Activated CD8-positive, alpha-beta T cell treated with anti-CD3 and anti-CD28 coated beads for 36 hours (primary cell): ENCODE results near the gene SMARCAL1. TPM values are rescaled to one million over a fixed set of nuclear protein-coding genes. Genes with fewer than 3 reads are reported as not detected.

Source experiments
- ATAC-seq: fragments of 200-7000 bp; cut with Tn5 transposase; one replicate; pipeline ENCODE4 v1.10.0; 2021; ENCODE audit warnings: mild to moderate bottlenecking, moderate library complexity
- CTCF ChIA-PET: fragments of 350-600 bp; sonication (Branson Sonifier 250); formaldehyde crosslinking; loops from one replicate; lab custom pipeline; 2021; ENCODE audit warnings: antibody characterized with exemption; lab: Charles Lee
- POLR2A ChIA-PET: fragments of 350-600 bp; sonication (Branson Sonifier 250); formaldehyde crosslinking; loops from one replicate; lab custom pipeline; 2021; ENCODE audit warnings: antibody characterized with exemption; lab: Charles Lee
- DNase-seq: peaks from one replicate; pipeline ENCODE4 v3.0.0-alpha.2; 2020
- H3K27ac Mint-ChIP-seq: one replicate; pipeline ENCODE4 v1.8.0; 2021; ENCODE audit warnings: mild to moderate bottlenecking, mixed read lengths
- H3K27me3 Mint-ChIP-seq: one replicate; pipeline ENCODE4 v1.8.0; 2021; ENCODE audit warnings: mixed read lengths
- H3K36me3 Mint-ChIP-seq: one replicate; pipeline ENCODE4 v1.8.0; 2021; ENCODE audit warnings: low read depth, mixed read lengths
- H3K4me1 Mint-ChIP-seq: one replicate; pipeline ENCODE4 v1.8.0; 2021; ENCODE audit warnings: low read depth, mixed read lengths
- H3K4me3 Mint-ChIP-seq: one replicate; pipeline ENCODE4 v1.8.0; 2021; ENCODE audit warnings: mild to moderate bottlenecking, moderate library complexity, mixed read lengths
- H3K9me3 Mint-ChIP-seq: one replicate; pipeline ENCODE4 v1.8.0; 2021; ENCODE audit warnings: mixed read lengths
- intact Hi-C: fragments of 100-400 bp; cut with micrococcal nuclease; formaldehyde crosslinking; loops from one replicate; pipeline ENCODE4 v1.10.0; 2022
- total RNA-seq, 2 experiments: library from RNA; stranded (reverse); gene quantifications; one replicate each; pipeline ENCODE4 v1.2.3, GENCODE V29; 2021
- TF ChIP-seq, protein P1 (sequence below): fragments of 200-600 bp; IDR thresholded peaks from one replicate; pipeline ENCODE4 v1.8.0; 2022; ENCODE audit warnings: antibody characterized with exemption, mild to moderate bottlenecking

Gene SMARCAL1
- total RNA-seq, 2 experiments from 2014 or later: 22.3 to 24.7 TPM

DNA sequence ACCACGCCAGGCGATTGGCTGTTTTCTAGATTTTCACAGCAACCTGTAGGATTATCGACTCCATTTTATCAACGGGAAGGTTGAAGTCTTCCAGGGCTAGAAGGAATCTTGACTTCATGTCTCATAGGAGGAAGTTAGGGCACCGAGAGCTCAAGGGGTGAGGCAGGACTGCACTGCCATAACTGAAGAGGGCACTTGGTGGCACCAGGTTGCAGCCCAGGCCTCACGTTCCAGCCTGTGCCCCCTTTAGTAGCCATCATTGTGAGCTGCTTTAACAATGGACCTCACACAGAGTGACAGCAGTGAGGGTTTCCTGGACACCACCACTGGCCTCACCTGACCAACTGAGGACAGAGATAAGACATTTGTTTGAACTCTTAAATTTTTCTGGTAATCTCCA lies 63.5 kb downstream of the SMARCAL1 start:
- H3K9me3 Mint-ChIP-seq: no peaks in the 10 kb centered on the region
- no peaks in the 10 kb centered on the region for H3K27me3 Mint-ChIP-seq
- H3K27ac Mint-ChIP-seq: peak overlapping the region; percentile 44
- DNase-seq: no peak
- peaks cover 32% of the 10 kb centered on the region for H3K36me3 Mint-ChIP-seq
- H3K4me3 Mint-ChIP-seq: peak overlapping the region; percentile 31
- H3K4me1 Mint-ChIP-seq: peaks cover 28% of the 10 kb centered on the region
- TF ChIP-seq, protein P1, sequence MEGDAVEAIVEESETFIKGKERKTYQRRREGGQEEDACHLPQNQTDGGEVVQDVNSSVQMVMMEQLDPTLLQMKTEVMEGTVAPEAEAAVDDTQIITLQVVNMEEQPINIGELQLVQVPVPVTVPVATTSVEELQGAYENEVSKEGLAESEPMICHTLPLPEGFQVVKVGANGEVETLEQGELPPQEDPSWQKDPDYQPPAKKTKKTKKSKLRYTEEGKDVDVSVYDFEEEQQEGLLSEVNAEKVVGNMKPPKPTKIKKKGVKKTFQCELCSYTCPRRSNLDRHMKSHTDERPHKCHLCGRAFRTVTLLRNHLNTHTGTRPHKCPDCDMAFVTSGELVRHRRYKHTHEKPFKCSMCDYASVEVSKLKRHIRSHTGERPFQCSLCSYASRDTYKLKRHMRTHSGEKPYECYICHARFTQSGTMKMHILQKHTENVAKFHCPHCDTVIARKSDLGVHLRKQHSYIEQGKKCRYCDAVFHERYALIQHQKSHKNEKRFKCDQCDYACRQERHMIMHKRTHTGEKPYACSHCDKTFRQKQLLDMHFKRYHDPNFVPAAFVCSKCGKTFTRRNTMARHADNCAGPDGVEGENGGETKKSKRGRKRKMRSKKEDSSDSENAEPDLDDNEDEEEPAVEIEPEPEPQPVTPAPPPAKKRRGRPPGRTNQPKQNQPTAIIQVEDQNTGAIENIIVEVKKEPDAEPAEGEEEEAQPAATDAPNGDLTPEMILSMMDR: no peak
- CTCF ChIA-PET: interaction anchor here (1.1 to 1.4 kb wide), 2 partner anchors 13 to 42 kb away, joined by 3 to 4 read pairs; no protein-coding TSS in a partner anchor
- POLR2A ChIA-PET: interaction anchor here (0.6 to 1.2 kb wide), 2 partner anchors 22 to 31 kb away, joined by 3 to 4 read pairs; no protein-coding TSS in a partner anchor
- intact Hi-C loops: no loop called here
- no peak for ATAC-seq

DNA sequence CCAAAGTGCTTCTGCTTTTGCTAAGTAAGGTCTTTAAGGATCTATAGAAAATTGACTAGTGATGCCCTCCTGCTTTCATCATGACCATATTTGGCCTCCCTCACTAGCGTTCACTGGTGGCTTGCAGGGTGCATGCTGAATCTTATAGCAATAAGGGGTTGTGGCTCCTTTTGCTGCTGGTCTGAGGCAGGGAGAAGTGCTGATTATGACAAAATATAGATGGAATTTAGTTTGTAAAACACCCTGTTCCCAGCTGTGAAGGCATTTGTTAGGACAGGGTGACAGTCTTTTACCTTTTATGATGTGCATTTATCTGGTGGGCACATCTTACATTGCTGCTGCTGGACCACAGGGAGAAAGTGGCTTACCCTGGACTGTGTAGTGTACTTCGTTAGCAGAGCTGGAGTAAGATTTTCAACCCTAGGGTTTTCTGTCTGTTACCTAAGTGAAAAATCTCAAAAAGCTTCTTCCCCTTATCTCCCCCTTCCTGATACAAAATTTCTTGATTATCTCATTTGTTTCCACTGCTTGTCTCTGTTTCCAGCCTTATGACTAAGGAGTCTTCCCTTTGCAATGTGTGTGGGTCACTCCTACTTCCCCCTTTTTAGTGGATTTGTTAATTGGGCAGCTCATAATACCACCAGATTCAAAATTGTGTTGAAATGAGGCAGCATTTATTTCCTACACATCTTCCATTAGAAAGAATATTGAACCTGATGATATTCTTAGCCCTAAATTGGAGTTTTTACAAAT lies 65.2 kb downstream of the SMARCAL1 start:
- peaks cover 38% of the 10 kb centered on the region for H3K36me3 Mint-ChIP-seq
- H3K27ac Mint-ChIP-seq: no peak overlapping the region
- H3K9me3 Mint-ChIP-seq: no peaks in the 10 kb centered on the region
- TF ChIP-seq, protein P1: no peak
- CTCF ChIA-PET: interaction anchor here (1.1 kb wide), 1 partner anchor 12 kb away, joined by 3 read pairs; no protein-coding TSS in a partner anchor
- peaks cover 28% of the 10 kb centered on the region for H3K4me1 Mint-ChIP-seq
- intact Hi-C loops: no loop called here
- no peaks in the 10 kb centered on the region for H3K27me3 Mint-ChIP-seq
- DNase-seq (no peak), ATAC-seq (no peak)
- POLR2A ChIA-PET: interaction anchor here (0.9 to 2.0 kb wide), 4 partner anchors 14 to 47 kb away, joined by 3 to 13 read pairs (median 3); partner anchors contain the start of gene RPL37A
- no peak overlapping the region for H3K4me3 Mint-ChIP-seq

DNA sequence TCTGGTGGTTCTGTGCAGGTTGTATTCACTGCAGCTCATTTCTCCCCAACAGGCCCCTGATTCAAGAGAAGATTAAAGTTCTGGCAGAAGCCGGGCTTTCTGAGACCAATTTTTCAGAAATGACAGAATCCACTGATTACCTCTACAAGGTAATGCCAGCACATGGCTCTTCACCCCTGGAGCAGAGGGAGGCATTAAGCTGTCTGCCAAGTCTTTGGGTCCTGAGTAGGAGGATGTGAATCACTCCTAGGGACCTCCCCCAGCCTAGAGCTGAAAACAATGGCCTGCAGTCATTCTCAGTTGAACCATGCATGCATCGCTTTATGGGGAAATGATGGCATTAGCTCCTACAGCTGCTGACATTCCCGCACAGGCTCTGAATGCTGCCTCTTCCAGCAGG lies 65.9 kb downstream of the SMARCAL1 start:
- peaks cover 28% of the 10 kb centered on the region for H3K4me1 Mint-ChIP-seq
- DNase-seq (peak; percentile 62), ATAC-seq (peak; percentile 92)
- POLR2A ChIA-PET: interaction anchor here (0.9 to 2.0 kb wide), 4 partner anchors 14 to 46 kb away, joined by 3 to 13 read pairs (median 3); partner anchors contain the start of gene RPL37A
- no peak overlapping the region for H3K4me3 Mint-ChIP-seq
- H3K27ac Mint-ChIP-seq: no peak overlapping the region
- CTCF ChIA-PET: interaction anchor here (0.8 to 1.1 kb wide), 3 partner anchors 12 to 112 kb away, joined by 3 to 4 read pairs (median 3); no protein-coding TSS in a partner anchor
- H3K36me3 Mint-ChIP-seq: peaks cover 41% of the 10 kb centered on the region
- H3K27me3 Mint-ChIP-seq: no peaks in the 10 kb centered on the region
- no peaks in the 10 kb centered on the region for H3K9me3 Mint-ChIP-seq
- intact Hi-C loops: no loop called here
- TF ChIP-seq, protein P1: no peak

DNA sequence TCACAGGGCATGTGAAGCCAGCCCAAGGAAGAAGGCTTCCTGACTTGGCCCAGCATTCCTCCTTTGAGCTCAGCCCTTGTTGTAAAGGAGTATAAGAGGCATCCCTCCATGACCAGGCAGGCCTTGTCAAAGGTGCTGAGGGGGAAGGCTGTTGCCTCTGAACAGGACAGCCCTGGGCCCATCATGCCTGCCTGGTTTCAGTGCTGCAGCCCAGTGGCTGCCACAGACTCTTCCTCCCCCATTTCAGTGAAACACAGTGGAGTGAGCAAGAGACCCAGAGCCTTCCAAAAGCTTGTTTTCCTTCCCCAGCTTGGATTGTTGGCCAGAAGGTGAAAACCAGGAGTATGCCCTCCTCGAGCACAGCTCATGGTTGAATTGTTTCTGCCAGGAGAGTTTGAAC lies 66.5 kb downstream of the SMARCAL1 start:
- no peak for ATAC-seq
- DNase-seq: no peak
- Mint-ChIP-seq H3K27ac (no peak overlapping the region), H3K27me3 (no peaks in the 10 kb centered on the region), H3K9me3 (no peaks in the 10 kb centered on the region), H3K36me3 (peaks cover 41% of the 10 kb centered on the region), H3K4me3 (no peak overlapping the region), H3K4me1 (peaks cover 28% of the 10 kb centered on the region)
- intact Hi-C loops: no loop called here
- POLR2A ChIA-PET: interaction anchor here (1.0 kb wide), 1 partner anchor 45 kb away, joined by 3 read pairs; no protein-coding TSS in a partner anchor
- TF ChIP-seq, protein P1: no peak
- CTCF ChIA-PET: interaction anchor here (0.8 to 1.1 kb wide), 3 partner anchors 13 to 111 kb away, joined by 3 to 4 read pairs (median 3); no protein-coding TSS in a partner anchor

DNA sequence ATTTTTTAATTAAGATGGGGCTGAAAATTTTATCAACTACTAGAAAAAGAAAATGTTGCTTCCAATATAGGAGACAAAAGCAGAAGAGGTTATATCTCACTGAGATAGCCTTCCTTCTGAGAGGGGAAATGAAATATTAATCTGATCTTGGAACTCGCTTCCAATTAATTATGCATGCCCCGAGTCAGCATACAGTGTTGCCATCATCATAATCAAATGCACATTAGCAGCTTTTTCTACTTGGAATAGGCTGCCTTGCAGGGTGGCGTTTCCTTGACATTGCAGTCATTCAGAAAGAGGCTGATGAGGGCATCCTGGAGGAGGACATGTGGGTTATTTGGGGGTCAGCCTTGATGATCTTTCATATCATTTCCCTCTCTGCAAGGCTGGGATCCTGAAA lies 67.9 kb downstream of the SMARCAL1 start:
- ATAC-seq (no peak), DNase-seq (no peak)
- POLR2A ChIA-PET: no interaction called here
- peaks cover 40% of the 10 kb centered on the region for H3K36me3 Mint-ChIP-seq
- TF ChIP-seq, protein P1: no peak
- CTCF ChIA-PET: no interaction called here
- intact Hi-C loops: no loop called here
- no peaks in the 10 kb centered on the region for H3K9me3 Mint-ChIP-seq
- no peak overlapping the region for H3K4me3 Mint-ChIP-seq
- H3K27me3 Mint-ChIP-seq: no peaks in the 10 kb centered on the region
- no peak overlapping the region for H3K27ac Mint-ChIP-seq
- peaks cover 21% of the 10 kb centered on the region for H3K4me1 Mint-ChIP-seq
